ENCODE measurements around the gene SGCB. TPM values are rescaled to one million over a fixed set of nuclear protein-coding genes. Genes with fewer than 3 reads are reported as not detected.
"Not testable (repeated sequence)": the region's sequence is repeated elsewhere in the genome, so short reads cannot be mapped to it uniquely, and the experiment has no call there.

Gene SGCB, protein sequence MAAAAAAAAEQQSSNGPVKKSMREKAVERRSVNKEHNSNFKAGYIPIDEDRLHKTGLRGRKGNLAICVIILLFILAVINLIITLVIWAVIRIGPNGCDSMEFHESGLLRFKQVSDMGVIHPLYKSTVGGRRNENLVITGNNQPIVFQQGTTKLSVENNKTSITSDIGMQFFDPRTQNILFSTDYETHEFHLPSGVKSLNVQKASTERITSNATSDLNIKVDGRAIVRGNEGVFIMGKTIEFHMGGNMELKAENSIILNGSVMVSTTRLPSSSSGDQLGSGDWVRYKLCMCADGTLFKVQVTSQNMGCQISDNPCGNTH
- total RNA-seq (2021) (1.2 TPM in 2 replicates), Bru-seq, nascent RNA (percentile 21 among the genes with signal in this experiment), BruChase-seq, experiment 1, labeled RNA remaining after a 2-hour chase (percentile 18 among the genes with signal in this experiment), BruChase-seq, experiment 2, labeled RNA remaining after a 6-hour chase (percentile 30 among the genes with signal in this experiment)
- long read RNA-seq, full-length matches to known transcripts, result 3 of 6 reads
- long read RNA-seq, partial matches to known transcripts, result 2 of 6 reads
- long read RNA-seq, other reads (novel, unspliced or antisense), result 1 of 6 reads

- Histone ChIP-seq H3K4me1 (replicated peaks; ENCODE audit: insufficient read depth) (no peaks in the 10 kb centered on the region), H3K79me2 (ENCODE audit: low read depth) (no peaks in the 10 kb centered on the region), H3F3A (ENCODE audit: insufficient read depth, low read depth) (no peaks in the 10 kb centered on the region), H3K27me3 (ENCODE audit: insufficient read depth, low read depth) (no peaks in the 10 kb centered on the region), H3K27ac (no peak within 1 kb of the TSS), H2AFZ (no peak within 1 kb of the TSS), H3K9me2 (ENCODE audit: insufficient read depth) (no peaks in the 10 kb centered on the region), H4K20me1 (ENCODE audit: insufficient read depth) (no peaks in the 10 kb centered on the region), H3K36me3 (ENCODE audit: low read depth) (no peaks in the 10 kb centered on the region), H3K4me3 (no peak within 1 kb of the TSS), H3K4me2 (peak within 1 kb of the TSS; percentile 40), H3K9me3 (ENCODE audit: insufficient read depth, low read depth) (no peaks in the 10 kb centered on the region)
- TF ChIP-seq EZH2 (IDR thresholded peaks at IDR 0.05; ENCODE audit: low read depth), result no peak
- TF ChIP-seq, protein P1, sequence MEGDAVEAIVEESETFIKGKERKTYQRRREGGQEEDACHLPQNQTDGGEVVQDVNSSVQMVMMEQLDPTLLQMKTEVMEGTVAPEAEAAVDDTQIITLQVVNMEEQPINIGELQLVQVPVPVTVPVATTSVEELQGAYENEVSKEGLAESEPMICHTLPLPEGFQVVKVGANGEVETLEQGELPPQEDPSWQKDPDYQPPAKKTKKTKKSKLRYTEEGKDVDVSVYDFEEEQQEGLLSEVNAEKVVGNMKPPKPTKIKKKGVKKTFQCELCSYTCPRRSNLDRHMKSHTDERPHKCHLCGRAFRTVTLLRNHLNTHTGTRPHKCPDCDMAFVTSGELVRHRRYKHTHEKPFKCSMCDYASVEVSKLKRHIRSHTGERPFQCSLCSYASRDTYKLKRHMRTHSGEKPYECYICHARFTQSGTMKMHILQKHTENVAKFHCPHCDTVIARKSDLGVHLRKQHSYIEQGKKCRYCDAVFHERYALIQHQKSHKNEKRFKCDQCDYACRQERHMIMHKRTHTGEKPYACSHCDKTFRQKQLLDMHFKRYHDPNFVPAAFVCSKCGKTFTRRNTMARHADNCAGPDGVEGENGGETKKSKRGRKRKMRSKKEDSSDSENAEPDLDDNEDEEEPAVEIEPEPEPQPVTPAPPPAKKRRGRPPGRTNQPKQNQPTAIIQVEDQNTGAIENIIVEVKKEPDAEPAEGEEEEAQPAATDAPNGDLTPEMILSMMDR (conservative IDR thresholded peaks at IDR 0.05), result no peak
- peak in 1 of 2 experiments; percentile 19 for DNase-seq
- intact Hi-C loops (cut with micrococcal nuclease; ENCODE audit: unreplicated experiment), result no loop called here
- ChIA-PET CTCF (no interaction called here), POLR2A (ENCODE audit: unreplicated experiment) (no interaction called here)
- no TSS peak for BruUV-seq (replicated peaks)
These were observed at the start of gene SGCB for GRCh38 chr4:52038103-52038912. TSS of gene SGCB (minus strand) at chr4:52038299. CDS start at chr4:52038259, 40 bp downstream.

GRCh38 chr4:52086425-52086824 lies 48.3 kb upstream of the SGCB start:
- DNase-seq; H3K79me2 ChIP-seq (ENCODE audit: low read depth); H4K20me1 ChIP-seq (ENCODE audit: insufficient read depth); H3K36me3 ChIP-seq (ENCODE audit: low read depth); CTCF ChIA-PET; intact Hi-C loops (cut with micrococcal nuclease; ENCODE audit: unreplicated experiment); BruUV-seq (replicated peaks); H3K4me3 ChIP-seq; H3K27me3 ChIP-seq (ENCODE audit: insufficient read depth, low read depth); H2AFZ ChIP-seq; POLR2A ChIA-PET (ENCODE audit: unreplicated experiment); H3K4me2 ChIP-seq; H3K9me2 ChIP-seq (ENCODE audit: insufficient read depth); H3K27ac ChIP-seq; H3F3A ChIP-seq (ENCODE audit: insufficient read depth, low read depth); H3K9me3 ChIP-seq (ENCODE audit: insufficient read depth, low read depth); H3K4me1 ChIP-seq (replicated peaks; ENCODE audit: insufficient read depth): not testable (repeated sequence)

- Histone ChIP-seq H2AFZ (no peak overlapping the region), H3F3A (ENCODE audit: insufficient read depth, low read depth) (no peaks in the 10 kb centered on the region), H3K36me3 (ENCODE audit: low read depth) (no peaks in the 10 kb centered on the region), H4K20me1 (ENCODE audit: insufficient read depth) (no peaks in the 10 kb centered on the region), H3K27ac (no peak overlapping the region), H3K9me3 (ENCODE audit: insufficient read depth, low read depth) (no peaks in the 10 kb centered on the region), H3K79me2 (ENCODE audit: low read depth) (no peaks in the 10 kb centered on the region), H3K4me2 (no peak overlapping the region), H3K4me3 (no peak overlapping the region), H3K27me3 (ENCODE audit: insufficient read depth, low read depth) (peaks cover 3% of the 10 kb centered on the region; the same call in 1 of the 2 replicates), H3K9me2 (ENCODE audit: insufficient read depth) (no peaks in the 10 kb centered on the region), H3K4me1 (replicated peaks; ENCODE audit: insufficient read depth) (no peaks in the 10 kb centered on the region)
- intact Hi-C loops (cut with micrococcal nuclease; ENCODE audit: unreplicated experiment), result no loop called here
- DNase-seq, result no peak
- TF ChIP-seq EZH2 (IDR thresholded peaks at IDR 0.05; ENCODE audit: low read depth), result no peak
- TF ChIP-seq, protein P1 (conservative IDR thresholded peaks at IDR 0.05), result no peak
- CTCF ChIA-PET, result no interaction called here
- BruUV-seq (replicated peaks), result no TSS peak
- POLR2A ChIA-PET (ENCODE audit: unreplicated experiment), result no interaction called here
These were observed 43.1 kb upstream of the SGCB start for GRCh38 chr4:52081216-52081615.

Measured in PC-9 (cell line).